Testis (tissue), 3 donors: Measurements from ENCODE around the gene LRRC74A. TPM values are rescaled to one million over a fixed set of nuclear protein-coding genes. Genes with fewer than 3 reads are reported as not detected.

Experiments used
- DNase-seq: peaks from one replicate; pipeline ENCODE4 v3.0.0-alpha.2; 2019
- H3K27ac ChIP-seq, 2 donors: fragments of 200-600 bp; sonication (generic); one replicate each; pipeline ENCODE4 v1.5.1; 2019
- H3K27me3 ChIP-seq: fragments of 200-600 bp; sonication (generic); one replicate; pipeline ENCODE4 v1.5.1; 2019
- H3K36me3 ChIP-seq: fragments of 200-600 bp; sonication (generic); one replicate; pipeline ENCODE4 v1.5.1; 2017; ENCODE audit warnings: low read depth; ENCODE audit errors: missing control alignments
- H3K4me1 ChIP-seq: fragments of 200-600 bp; sonication (generic); one replicate; pipeline ENCODE4 v1.5.1; 2019
- H3K4me3 ChIP-seq, 2 donors: fragments of 200-600 bp; sonication (generic); one replicate each; pipeline ENCODE4 v1.5.1; 2017 to 2019
- H3K9me3 ChIP-seq: fragments of 200-600 bp; sonication (generic); one replicate; pipeline ENCODE4 v1.5.1; 2017
- POLR2A ChIP-seq: fragments of 450-650 bp; IDR thresholded peaks from one replicate; pipeline ENCODE4 v1.6.1; 2017; ENCODE audit warnings: antibody characterized with exemption, mild to moderate bottlenecking, moderate library complexity
- WGBS, 2 donors: methylation state at CpG; one replicate each; pipeline ENCODE4 v1.1.5; 2018; 5-methylcytosine and 5-hydroxymethylcytosine counted together
- intact Hi-C: fragments of 100-400 bp; cut with DNase I; formaldehyde crosslinking; loops from one replicate; pipeline ENCODE4 v1.15.1; 2023; ENCODE audit warnings: low total_unique reads
- polyA plus RNA-seq: library from polyadenylated mRNA; stranded (reverse); fragments of 350-450 nt; fragmentation: Illumina TruSeq; extraction: RNeasy Lipid Tissue Mini Kit (QIAGEN cat#74804); gene quantifications from one replicate; pipeline ENCODE4 v1.2.3, GENCODE V29; 2014; ENCODE audit warnings: low read depth, low replicate concordance; ENCODE audit not compliant: insufficient read depth
- total RNA-seq, 2 donors: library from RNA; depleted of rRNA; stranded (reverse); fragments of >200 nt; gene quantifications; one replicate each; pipeline ENCODE4 v1.2.3, GENCODE V29; 2016
- TF ChIP-seq, protein P1 (sequence below), 3 experiments: fragments of 450-650 bp in 2 of 3; fragments of 200-600 bp in 1 of 3; sonication (generic) in 1 of 3; IDR thresholded peaks; one replicate each; pipeline ENCODE4 v1.5.1; 2016 to 2019; ENCODE audit warnings: antibody characterized with exemption in 3 of 3, mild to moderate bottlenecking in 2 of 3, moderate library complexity in 1 of 3

Gene LRRC74A
- total and polyA plus RNA-seq, 3 donors from 2014 or later, result 5.9 to 32.5 (median 28.7) TPM

GRCh38 chr14:76837524-76837923, 11.3 kb downstream of the LRRC74A start:
- no peaks in the 10 kb centered on the region for H3K36me3 ChIP-seq
- no peak overlapping the region for H3K4me3 ChIP-seq
- H3K27ac ChIP-seq, result peak overlapping the region; percentile 56 to 65
- TF ChIP-seq POLR2A, result no peak
- TF ChIP-seq, protein P1, sequence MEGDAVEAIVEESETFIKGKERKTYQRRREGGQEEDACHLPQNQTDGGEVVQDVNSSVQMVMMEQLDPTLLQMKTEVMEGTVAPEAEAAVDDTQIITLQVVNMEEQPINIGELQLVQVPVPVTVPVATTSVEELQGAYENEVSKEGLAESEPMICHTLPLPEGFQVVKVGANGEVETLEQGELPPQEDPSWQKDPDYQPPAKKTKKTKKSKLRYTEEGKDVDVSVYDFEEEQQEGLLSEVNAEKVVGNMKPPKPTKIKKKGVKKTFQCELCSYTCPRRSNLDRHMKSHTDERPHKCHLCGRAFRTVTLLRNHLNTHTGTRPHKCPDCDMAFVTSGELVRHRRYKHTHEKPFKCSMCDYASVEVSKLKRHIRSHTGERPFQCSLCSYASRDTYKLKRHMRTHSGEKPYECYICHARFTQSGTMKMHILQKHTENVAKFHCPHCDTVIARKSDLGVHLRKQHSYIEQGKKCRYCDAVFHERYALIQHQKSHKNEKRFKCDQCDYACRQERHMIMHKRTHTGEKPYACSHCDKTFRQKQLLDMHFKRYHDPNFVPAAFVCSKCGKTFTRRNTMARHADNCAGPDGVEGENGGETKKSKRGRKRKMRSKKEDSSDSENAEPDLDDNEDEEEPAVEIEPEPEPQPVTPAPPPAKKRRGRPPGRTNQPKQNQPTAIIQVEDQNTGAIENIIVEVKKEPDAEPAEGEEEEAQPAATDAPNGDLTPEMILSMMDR (IDR thresholded peaks at IDR 0.05), result no peak
- no peaks in the 10 kb centered on the region for H3K27me3 ChIP-seq
- H3K9me3 ChIP-seq, result no peaks in the 10 kb centered on the region
- WGBS, 2 donors, result 27 to 45% methylated on average over 5 of the region's 5 CpGs
- peaks cover 4% of the 10 kb centered on the region for H3K4me1 ChIP-seq
- DNase-seq, result peak; percentile 43
- intact Hi-C loops, result no loop called here

- H3K4me1 ChIP-seq, result no peaks in the 10 kb centered on the region
- no peak for DNase-seq
- TF ChIP-seq, protein P1 (IDR thresholded peaks at IDR 0.05), result no peak
- no peak for TF ChIP-seq POLR2A
- no peak overlapping the region for H3K27ac ChIP-seq
- no peaks in the 10 kb centered on the region for H3K9me3 ChIP-seq
- intact Hi-C loops, result no loop called here
- H3K4me3 ChIP-seq, result no peak overlapping the region
- H3K27me3 ChIP-seq, result no peaks in the 10 kb centered on the region
- no peaks in the 10 kb centered on the region for H3K36me3 ChIP-seq
Observed at GRCh38 chr14:76842414-76842813, 16.2 kb downstream of the LRRC74A start.

- H3K4me1 ChIP-seq, result no peaks in the 10 kb centered on the region
- H3K27me3 ChIP-seq, result no peaks in the 10 kb centered on the region
- intact Hi-C loops, result no loop called here
- H3K4me3 ChIP-seq, result no peak overlapping the region
- DNase-seq, result peak; percentile 62
- H3K36me3 ChIP-seq, result no peaks in the 10 kb centered on the region
- peak overlapping the region in 1 of 2 donors; percentile 30 for H3K27ac ChIP-seq
- TF ChIP-seq POLR2A, result no peak
- TF ChIP-seq, protein P1 (IDR thresholded peaks at IDR 0.05), result peak in 1 of 3 experiments; percentile 24
- H3K9me3 ChIP-seq, result no peaks in the 10 kb centered on the region
- 46 to 75% methylated on average over 4 to 9 of the region's 9 CpGs for WGBS, 2 donors
Observed at GRCh38 chr14:76844223-76844622, 18.0 kb downstream of the LRRC74A start.

DNA sequence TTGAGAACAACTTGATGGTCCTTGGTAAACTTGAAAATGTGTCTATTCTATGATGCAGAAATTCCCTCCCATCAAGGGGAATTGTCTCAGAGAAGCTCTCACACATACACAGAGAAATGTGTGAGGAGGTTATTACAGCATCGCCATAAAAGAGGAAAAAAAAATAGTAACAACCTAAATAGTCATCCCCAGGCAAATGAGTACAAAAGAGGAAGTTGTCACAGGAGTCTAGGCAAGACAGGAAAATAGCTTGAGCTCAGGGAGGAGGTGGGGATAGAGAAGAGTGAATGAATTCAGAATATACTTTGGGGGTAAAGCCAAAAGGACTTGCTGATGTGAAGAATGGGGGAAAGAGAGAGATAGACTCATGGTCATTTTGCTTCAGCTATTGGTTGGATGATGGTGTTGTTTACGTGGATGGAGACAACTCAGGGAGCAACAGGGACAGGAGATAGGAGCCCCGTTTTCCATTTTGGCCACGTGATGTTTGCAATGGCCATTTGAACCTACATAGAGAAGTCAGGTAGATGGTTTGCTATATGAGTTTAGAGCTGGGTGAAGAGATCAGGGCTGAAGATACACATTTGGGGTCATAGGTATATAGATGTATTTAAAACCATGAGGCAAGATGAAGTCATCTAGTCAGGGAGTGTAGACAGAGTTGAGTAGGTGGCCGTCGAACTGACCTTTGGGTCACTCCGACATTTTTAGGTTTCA, 20.3 kb downstream of the LRRC74A start:
- no peaks in the 10 kb centered on the region for H3K36me3 ChIP-seq
- H3K9me3 ChIP-seq, result no peaks in the 10 kb centered on the region
- no peak for TF ChIP-seq POLR2A
- TF ChIP-seq, protein P1 (IDR thresholded peaks at IDR 0.05), result no peak
- H3K4me1 ChIP-seq, result no peaks in the 10 kb centered on the region
- no peak overlapping the region for H3K27ac ChIP-seq
- H3K27me3 ChIP-seq, result no peaks in the 10 kb centered on the region
- WGBS, 2 donors, result 80 to 89% methylated on average over 7 of the region's 7 CpGs
- H3K4me3 ChIP-seq, result no peak overlapping the region
- DNase-seq, result no peak
- intact Hi-C loops, result no loop called here

DNA sequence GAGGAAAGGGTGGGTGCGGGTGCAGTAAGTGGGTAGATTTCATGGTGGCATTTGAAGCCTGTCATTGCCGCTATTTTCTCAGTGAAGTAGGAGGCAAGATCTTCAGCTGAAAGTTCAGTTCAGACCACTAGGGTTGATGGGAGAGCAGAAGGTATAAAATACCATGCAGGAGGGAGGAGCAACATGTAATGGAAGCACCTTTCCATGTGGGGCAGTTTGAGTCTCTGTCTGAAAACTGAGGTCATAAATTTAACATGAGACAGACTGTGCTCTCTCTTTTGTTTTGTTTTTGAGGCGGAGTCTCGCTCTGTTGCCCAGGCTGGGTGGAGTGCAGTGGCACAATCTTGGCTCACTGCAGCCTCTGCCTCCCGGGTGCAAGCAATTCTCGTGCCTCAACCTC, 22.7 kb downstream of the LRRC74A start:
- Histone ChIP-seq H3K4me3 (no peak overlapping the region), H3K4me1 (no peaks in the 10 kb centered on the region), H3K27ac (no peak overlapping the region), H3K27me3 (no peaks in the 10 kb centered on the region), H3K36me3 (no peaks in the 10 kb centered on the region), H3K9me3 (no peaks in the 10 kb centered on the region)
- no peak for DNase-seq
- 80 to 86% methylated on average over 5 to 6 of the region's 6 CpGs for WGBS, 2 donors
- TF ChIP-seq POLR2A, result no peak
- TF ChIP-seq, protein P1 (IDR thresholded peaks at IDR 0.05), result no peak
- intact Hi-C loops, result no loop called here
